HG02798 (cell line): ENCODE measurements around the gene GNG7.
A peak's percentile ranks its signal among the peaks of the same experiment; 100 is the strongest.

ENCODE experiments used
- ATAC-seq: cut with Tn5 transposase; IDR thresholded peaks from one replicate; pipeline ENCODE4 v1.9.1; 2021; ENCODE audit warnings: mild to moderate bottlenecking; ENCODE audit not compliant: unreplicated experiment, poor library complexity

The GNG7 gene

GRCh38 chr19:2702170-2703076 lies at the start of gene GNG7:
GNG7 (minus strand) TSS chr19:2702694; CDS start chr19:2520688, 182,006 bp downstream.
- ATAC-seq, result peak; percentile 85

- no peak for ATAC-seq
These were observed 48.9 kb upstream of the GNG7 start for GRCh38 chr19:2751438-2751830.

- ATAC-seq, result no peak
These were observed 48.4 kb upstream of the GNG7 start for GRCh38 chr19:2750808-2751437.

- ATAC-seq, result peak; percentile 41
These were observed 44.9 kb upstream of the GNG7 start for GRCh38 chr19:2747349-2747748.

GRCh38 chr19:2744113-2744512 lies 41.6 kb upstream of the GNG7 start:
- no peak for ATAC-seq

- no peak for ATAC-seq
These were observed 40.6 kb upstream of the GNG7 start for GRCh38 chr19:2743099-2743498.

GRCh38 chr19:2740314-2740656 lies 37.8 kb upstream of the GNG7 start:
- no peak for ATAC-seq

GRCh38 chr19:2739602-2740313 lies 37.3 kb upstream of the GNG7 start, which contains the start of gene SLC39A3:
SLC39A3 (minus strand) TSS chr19:2740017; CDS start chr19:2737257, 2,760 bp downstream.
- ATAC-seq, result peak; percentile 97

GRCh38 chr19:2736550-2737190 lies 34.2 kb upstream of the GNG7 start:
- no peak for ATAC-seq

- ATAC-seq, result no peak
These were observed 32.9 kb upstream of the GNG7 start for GRCh38 chr19:2735374-2735773.

GRCh38 chr19:2734589-2735288 lies 32.2 kb upstream of the GNG7 start:
- no peak for ATAC-seq

GRCh38 chr19:2733930-2734588 lies 31.6 kb upstream of the GNG7 start:
- no peak for ATAC-seq

GRCh38 chr19:2732883-2733282 lies 30.4 kb upstream of the GNG7 start:
- ATAC-seq, result no peak

- ATAC-seq, result no peak
These were observed 29.7 kb upstream of the GNG7 start for GRCh38 chr19:2732157-2732725.

- ATAC-seq, result no peak
These were observed 28.9 kb upstream of the GNG7 start for GRCh38 chr19:2731181-2731995.

GRCh38 chr19:2729943-2730818 lies 27.7 kb upstream of the GNG7 start:
- ATAC-seq, result no peak

GRCh38 chr19:2728783-2729387 lies 26.4 kb upstream of the GNG7 start:
- ATAC-seq, result no peak
